Right lobe of liver (tissue), 6 donors: ENCODE data around the gene MLH1. TPM values are rescaled to one million over a fixed set of nuclear protein-coding genes. Genes with fewer than 3 reads are reported as not detected.

Experiments used
- ATAC-seq, 4 donors: fragments of 200-7000 bp; cut with Tn5 transposase; one replicate each; pipeline ENCODE4 v1.9.1; 2020; ENCODE audit warnings: mild to moderate bottlenecking in 4 of 4, moderate library complexity in 4 of 4
- DNase-seq, 3 donors: peaks; one replicate each; pipeline ENCODE4 v3.0.0-alpha.2; 2020
- H3K27ac ChIP-seq, 3 donors: fragments of 200-600 bp; one replicate each; pipeline ENCODE4 v1.8.0; 2022
- H3K27me3 ChIP-seq, 2 donors: fragments of 200-600 bp; one replicate each; pipeline ENCODE4 v1.8.0; 2022
- H3K36me3 ChIP-seq, 4 donors: fragments of 200-600 bp; sonication (generic) in 1 of 4; one replicate each; pipeline versions ENCODE4 v1.5.1 to v1.8.0; 2017 to 2022; ENCODE audit warnings: control low read depth in 1 of 4
- H3K4me1 ChIP-seq, 4 donors: fragments of 200-600 bp; sonication (generic) in 1 of 4; one replicate each; pipeline versions ENCODE4 v1.5.1 to v1.8.0; 2017 to 2022; ENCODE audit warnings: control low read depth in 1 of 4
- H3K4me3 ChIP-seq, 3 donors: fragments of 200-600 bp; one replicate each; pipeline ENCODE4 v1.8.0; 2022
- H3K9me3 ChIP-seq, 4 donors: fragments of 200-600 bp; sonication (generic) in 1 of 4; one replicate each; pipeline versions ENCODE4 v1.5.1 to v1.8.0; 2017 to 2022; ENCODE audit warnings: control low read depth in 1 of 4
- POLR2A ChIP-seq: fragments of 450-650 bp; IDR thresholded peaks from one replicate; pipeline ENCODE4 v1.6.1; 2017; ENCODE audit warnings: antibody characterized with exemption, mild to moderate bottlenecking
- WGBS: methylation state at CpG from one replicate; pipeline ENCODE4 v1.1.6; 2018; ENCODE audit warnings: low coverage, low lambda C conversion rate; ENCODE audit not compliant: insufficient coverage; ENCODE audit errors: missing lambda C conversion rate; 5-methylcytosine and 5-hydroxymethylcytosine counted together
- intact Hi-C, 2 donors: fragments of 100-400 bp; cut with DNase I; formaldehyde crosslinking; loops; one replicate each; pipeline versions ENCODE4 v1.11.2 to v1.14.1; 2022
- total RNA-seq, 6 experiments: library from RNA; depleted of rRNA in 2 of 6; stranded (reverse); fragments of >200 nt in 2 of 6; fragmentation: NEBNext Ultra II Directional in 3 of 6; extraction: Animal tissue kit (Norgen Biotek cat#: 25700) in 3 of 6; gene quantifications; one replicate each; pipeline versions ENCODE4 v1.1.0 to v1.2.4, GENCODE V29; 2016 to 2023
- TF ChIP-seq, protein P1 (sequence below), 4 donors: fragments of 200-600 bp in 3 of 4; fragments of 450-650 bp in 1 of 4; IDR thresholded peaks; one replicate each; pipeline versions ENCODE4 v1.5.1 to v1.8.0; 2016 to 2022; ENCODE audit warnings: antibody characterized with exemption in 4 of 4, mild to moderate bottlenecking in 2 of 4
- donor health status: DM: no; HTN: yes; CAD: no.
- donor health status: DM: no; HTN: no; CAD: no.
- donor health status: DM: no; HTN: no; CAD: no.
- donor health status: DM: no; HTN: yes; CAD: no.
- donor health status: DM: no; HTN: yes; CAD: no.

Gene MLH1
- total RNA-seq, 6 experiments from 2014 or later: 13.1 to 23.2 (median 15.3) TPM

DNA sequence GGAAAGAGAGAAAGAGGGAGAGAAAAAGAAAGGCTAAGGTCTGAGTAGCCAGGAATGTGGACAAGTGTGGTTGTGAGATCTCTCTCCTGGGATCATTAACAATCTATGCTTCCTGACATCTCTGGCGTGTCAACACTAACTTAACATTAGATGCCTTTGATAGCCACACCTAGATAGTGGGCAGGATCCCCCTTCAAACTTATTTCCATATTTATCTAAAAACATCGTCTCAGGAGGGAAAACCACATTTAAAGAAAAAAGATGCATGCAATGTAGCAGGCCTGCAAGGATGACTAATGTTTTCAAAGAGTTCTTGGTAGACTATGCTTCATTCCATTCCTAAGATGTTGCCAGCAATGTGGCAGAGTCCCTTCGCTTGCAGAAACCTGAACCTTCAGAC is 80.9 kb downstream of the MLH1 start:
- DNase-seq: no peak
- H3K9me3 ChIP-seq: no peaks in the 10 kb centered on the region
- intact Hi-C loops: no loop called here
- peaks cover 0 to 29% (median 5%) of the 10 kb centered on the region in 4 donors for H3K36me3 ChIP-seq
- no peaks in the 10 kb centered on the region for H3K4me1 ChIP-seq
- 81% methylated on average over 3 of the region's 3 CpGs for WGBS
- H3K27ac ChIP-seq: no peak overlapping the region
- no peaks in the 10 kb centered on the region for H3K27me3 ChIP-seq
- no peak for ATAC-seq
- H3K4me3 ChIP-seq: no peak overlapping the region
- TF ChIP-seq, protein P1, sequence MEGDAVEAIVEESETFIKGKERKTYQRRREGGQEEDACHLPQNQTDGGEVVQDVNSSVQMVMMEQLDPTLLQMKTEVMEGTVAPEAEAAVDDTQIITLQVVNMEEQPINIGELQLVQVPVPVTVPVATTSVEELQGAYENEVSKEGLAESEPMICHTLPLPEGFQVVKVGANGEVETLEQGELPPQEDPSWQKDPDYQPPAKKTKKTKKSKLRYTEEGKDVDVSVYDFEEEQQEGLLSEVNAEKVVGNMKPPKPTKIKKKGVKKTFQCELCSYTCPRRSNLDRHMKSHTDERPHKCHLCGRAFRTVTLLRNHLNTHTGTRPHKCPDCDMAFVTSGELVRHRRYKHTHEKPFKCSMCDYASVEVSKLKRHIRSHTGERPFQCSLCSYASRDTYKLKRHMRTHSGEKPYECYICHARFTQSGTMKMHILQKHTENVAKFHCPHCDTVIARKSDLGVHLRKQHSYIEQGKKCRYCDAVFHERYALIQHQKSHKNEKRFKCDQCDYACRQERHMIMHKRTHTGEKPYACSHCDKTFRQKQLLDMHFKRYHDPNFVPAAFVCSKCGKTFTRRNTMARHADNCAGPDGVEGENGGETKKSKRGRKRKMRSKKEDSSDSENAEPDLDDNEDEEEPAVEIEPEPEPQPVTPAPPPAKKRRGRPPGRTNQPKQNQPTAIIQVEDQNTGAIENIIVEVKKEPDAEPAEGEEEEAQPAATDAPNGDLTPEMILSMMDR (IDR thresholded peaks at IDR 0.05): no peak
- no peak for TF ChIP-seq POLR2A

DNA sequence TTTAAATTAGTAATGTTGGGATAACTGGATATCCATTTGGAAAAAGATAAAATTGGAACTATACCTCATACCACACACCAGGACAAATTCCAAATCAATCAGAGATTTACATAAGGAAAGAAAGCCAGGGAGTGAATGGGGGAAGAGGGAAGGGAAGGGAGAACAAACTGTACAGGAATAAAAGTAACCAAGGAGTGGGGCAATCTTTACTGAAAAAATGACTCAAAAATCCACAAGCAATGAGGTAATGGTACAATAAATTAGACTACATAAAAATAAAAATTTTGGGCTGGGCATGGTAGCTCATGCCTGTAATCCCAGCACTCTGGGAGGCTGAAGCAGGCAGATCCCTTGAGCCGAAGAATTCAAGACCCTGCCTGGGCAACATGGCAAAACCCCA is 82.6 kb downstream of the MLH1 start:
- peaks cover 0 to 31% (median 7%) of the 10 kb centered on the region in 4 donors for H3K36me3 ChIP-seq
- H3K4me1 ChIP-seq: peaks cover 0 to 5% (median under 1%) of the 10 kb centered on the region in 4 donors
- intact Hi-C loops: no loop called here
- H3K9me3 ChIP-seq: no peaks in the 10 kb centered on the region
- H3K27ac ChIP-seq: no peak overlapping the region
- ATAC-seq: no peak
- H3K4me3 ChIP-seq: no peak overlapping the region
- no peaks in the 10 kb centered on the region for H3K27me3 ChIP-seq
- WGBS: no CpG with 5 or more reads among the region's 1 CpG
- no peak for DNase-seq
- TF ChIP-seq, protein P1 (IDR thresholded peaks at IDR 0.05): no peak
- TF ChIP-seq POLR2A: no peak

DNA sequence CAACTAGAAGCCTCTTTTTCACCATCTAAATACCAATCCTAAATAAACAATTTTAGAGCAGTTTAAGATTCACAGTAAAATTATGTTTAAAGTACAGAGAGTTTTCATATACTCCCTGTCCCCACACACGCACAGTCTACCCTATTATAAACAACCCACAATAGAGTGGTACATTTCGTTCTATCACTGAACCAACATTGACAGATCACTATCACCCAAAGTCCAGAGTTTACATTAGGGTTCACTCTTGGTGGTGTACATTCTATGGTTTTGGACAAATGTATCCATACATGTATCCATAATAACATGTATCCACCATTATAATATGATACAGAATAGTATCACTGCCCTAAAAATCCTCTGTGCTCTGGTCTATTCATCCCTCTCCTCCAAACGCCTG is 89.0 kb downstream of the MLH1 start:
- WGBS: 31% methylated on average over 3 of the region's 3 CpGs
- intact Hi-C loops: no loop called here
- Histone ChIP-seq H3K36me3 (peaks cover 0 to 6% (median 3%) of the 10 kb centered on the region in 4 donors), H3K27me3 (no peaks in the 10 kb centered on the region), H3K4me3 (no peak overlapping the region), H3K27ac (peak overlapping the region in 2 of 3 donors; percentile 66 to 82), H3K4me1 (peaks cover 0 to 33% (median 7%) of the 10 kb centered on the region in 4 donors), H3K9me3 (no peaks in the 10 kb centered on the region)
- TF ChIP-seq POLR2A: no peak
- TF ChIP-seq, protein P1 (IDR thresholded peaks at IDR 0.05): no peak
- ATAC-seq (peak; percentile 83 to 96 (median 90)), DNase-seq (no peak)

DNA sequence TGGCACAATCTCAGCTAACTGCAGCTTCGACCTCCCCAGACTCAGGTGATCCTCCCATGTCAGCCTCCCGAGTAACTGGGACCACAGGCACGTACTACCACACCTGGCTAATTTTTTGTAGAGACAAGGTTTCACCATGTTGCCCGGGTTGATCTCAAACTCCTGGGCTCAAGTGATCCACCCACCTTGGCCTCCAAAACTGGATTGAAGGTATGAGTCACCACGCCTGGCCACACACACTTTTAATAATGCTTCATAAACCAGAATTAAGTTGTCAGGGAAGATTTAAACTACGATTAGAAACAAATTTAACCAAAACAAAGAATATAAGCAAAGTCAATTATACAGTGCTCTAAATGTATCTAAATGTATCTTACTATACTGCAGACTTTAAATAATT is 93.6 kb downstream of the MLH1 start:
- intact Hi-C loops: no loop called here
- no peak for DNase-seq
- no peaks in the 10 kb centered on the region for H3K9me3 ChIP-seq
- peaks cover 0 to 32% (median 4%) of the 10 kb centered on the region in 4 donors for H3K4me1 ChIP-seq
- WGBS: 97% methylated on average over 6 of the region's 6 CpGs
- peaks cover 0 to 16% (median 5%) of the 10 kb centered on the region in 4 donors for H3K36me3 ChIP-seq
- no peaks in the 10 kb centered on the region for H3K27me3 ChIP-seq
- no peak overlapping the region for H3K4me3 ChIP-seq
- H3K27ac ChIP-seq: no peak overlapping the region
- TF ChIP-seq POLR2A: no peak
- TF ChIP-seq, protein P1 (IDR thresholded peaks at IDR 0.05): no peak
- no peak for ATAC-seq

DNA sequence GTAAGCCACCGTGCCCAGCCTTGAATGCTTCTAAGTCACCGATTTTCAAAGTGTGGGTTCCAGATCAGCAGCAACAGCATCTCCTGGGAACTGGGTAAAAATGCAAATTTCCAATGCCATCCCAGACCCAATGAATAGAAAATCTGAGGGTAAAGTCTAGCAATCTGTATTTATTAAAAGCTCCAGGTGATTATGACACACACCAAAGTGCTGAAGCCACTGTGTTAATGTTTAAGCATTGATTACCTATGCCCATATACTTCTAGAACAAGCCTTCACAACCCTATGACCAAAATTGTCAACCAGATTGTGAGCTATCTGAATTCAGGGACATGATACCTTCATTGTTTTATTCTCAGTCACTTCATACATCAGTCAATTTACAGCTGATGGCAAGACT is 94.6 kb downstream of the MLH1 start:
- H3K9me3 ChIP-seq: no peaks in the 10 kb centered on the region
- peak overlapping the region; percentile 35 to 62 (median 56) for H3K27ac ChIP-seq
- WGBS: 72% methylated on average over 2 of the region's 2 CpGs
- H3K36me3 ChIP-seq: peaks cover 0 to 16% (median 5%) of the 10 kb centered on the region in 4 donors
- no peak for DNase-seq
- H3K4me1 ChIP-seq: peaks cover 0 to 22% (median 3%) of the 10 kb centered on the region in 4 donors
- no peak overlapping the region for H3K4me3 ChIP-seq
- ATAC-seq: peak; percentile 80 to 90 (median 84)
- no peak for TF ChIP-seq POLR2A
- TF ChIP-seq, protein P1 (IDR thresholded peaks at IDR 0.05): no peak
- intact Hi-C loops: no loop called here
- no peaks in the 10 kb centered on the region for H3K27me3 ChIP-seq
